H1 (cell line): ENCODE measurements around the gene APOBR. TPM values are rescaled to one million over a fixed set of nuclear protein-coding genes. Genes with fewer than 3 reads are reported as not detected.
A peak's percentile ranks its signal among the peaks of the same experiment; 100 is the strongest.

Source experiments
- CTCF ChIA-PET: fragments of 300-600 bp; sonication (Branson Sonifier 250); formaldehyde crosslinking; loops from one replicate; lab custom pipeline; 2021; ENCODE audit not compliant: partially characterized antibody; lab: Charles Lee
- POLR2A ChIA-PET: fragments of 300-600 bp; sonication (Branson Sonifier 250); formaldehyde crosslinking; loops from one replicate; lab custom pipeline; 2021; ENCODE audit warnings: inconsistent platforms; ENCODE audit not compliant: partially characterized antibody; lab: Charles Lee
- DNase-seq, 2 experiments: peaks; one replicate each; pipeline versions ENCODE4 v3.0.0 to v3.0.0-alpha.2; 2010 to 2022; ENCODE audit warnings: low spot score in 2 of 2, low read depth in 1 of 2, mixed read lengths in 1 of 2
- FAIRE-seq: peaks from 2 replicates; lab custom pipeline; 2011; peaks lifted over from hg19 to GRCh38; lab: Jason Lieb, UNC
- H2AFZ ChIP-seq: 2 replicates; pipeline ENCODE4 v1.8.1; 2012; ENCODE audit warnings: low read length, inconsistent platforms
- H2AK5ac ChIP-seq: 2 replicates; pipeline ENCODE4 v1.6.1; 2013; ENCODE audit warnings: low read depth, low read length
- H2BK120ac ChIP-seq: replicated peaks from 2 replicates; pipeline ENCODE3; 2013; ENCODE audit warnings: low read depth, low read length, inconsistent platforms
- H2BK12ac ChIP-seq: 2 replicates; pipeline ENCODE4 v1.6.1; 2013; ENCODE audit warnings: low read depth, low read length
- H2BK15ac ChIP-seq: 2 replicates; pipeline ENCODE4 v1.6.1; 2013; ENCODE audit warnings: low read length
- H2BK20ac ChIP-seq: 2 replicates; pipeline ENCODE4 v1.6.1; 2013; ENCODE audit warnings: low read length
- H2BK5ac ChIP-seq: 2 replicates; pipeline ENCODE4 v1.6.1; 2013; ENCODE audit warnings: low read depth, low read length
- H3K14ac ChIP-seq: 2 replicates; pipeline ENCODE4 v1.6.1; 2013; ENCODE audit warnings: inconsistent platforms; ENCODE audit not compliant: insufficient read length
- H3K18ac ChIP-seq: 2 replicates; pipeline ENCODE4 v1.6.1; 2013; ENCODE audit warnings: low read length; ENCODE audit errors: extremely low read depth
- H3K23ac ChIP-seq: 2 replicates; pipeline ENCODE4 v1.6.1; 2013; ENCODE audit warnings: inconsistent platforms; ENCODE audit not compliant: insufficient read length
- H3K23me2 ChIP-seq: 2 replicates; pipeline ENCODE4 v1.6.1; 2013; ENCODE audit warnings: low read depth, low read length
- H3K27ac ChIP-seq: 2 replicates; pipeline ENCODE4 v1.6.1; 2011; ENCODE audit warnings: low read depth, low read length, inconsistent platforms
- H3K27me3 ChIP-seq, 4 experiments: replicated peaks in 1 of 4; 1 replicate in 1 of 4; 2 replicates in 3 of 4; pipeline versions ENCODE4 v1.6.1 to v1.8.1; 2011 to 2013; ENCODE audit warnings: low read length in 3 of 4, mild to moderate bottlenecking in 3 of 4, inconsistent platforms in 2 of 4, mixed read lengths in 2 of 4, moderate library complexity in 1 of 4; ENCODE audit not compliant: control insufficient read depth in 3 of 4, insufficient read depth in 3 of 4; ENCODE audit errors: extremely low read depth in 1 of 4
- H3K36me3 ChIP-seq, 4 experiments: 2 replicates each; pipeline versions ENCODE4 v1.6.1 to v1.8.1; 2011 to 2013; ENCODE audit warnings: mild to moderate bottlenecking in 4 of 4, low read length in 3 of 4, moderate library complexity in 2 of 4, control low read depth in 1 of 4, inconsistent platforms in 1 of 4; ENCODE audit not compliant: insufficient read depth in 4 of 4, control insufficient read depth in 2 of 4
- H3K4ac ChIP-seq: replicated peaks from 2 replicates; pipeline ENCODE3; 2013; ENCODE audit warnings: low read length, low read depth, mixed read lengths, inconsistent platforms; ENCODE audit not compliant: insufficient read length
- H3K4me1 ChIP-seq, 4 experiments: replicated peaks in 1 of 4; 1 replicate in 1 of 4; 2 replicates in 3 of 4; pipeline versions ENCODE4 v1.6.1 to v1.8.1; 2011 to 2013; ENCODE audit warnings: low read length in 3 of 4, inconsistent platforms in 2 of 4, mixed read lengths in 1 of 4; ENCODE audit not compliant: insufficient read depth in 4 of 4, control insufficient read depth in 3 of 4
- H3K4me2 ChIP-seq, 2 experiments: 2 replicates each; pipeline versions ENCODE4 v1.6.1 to v1.8.1; 2011 to 2013; ENCODE audit warnings: low read depth in 2 of 2, low read length in 2 of 2, control low read depth in 1 of 2, inconsistent platforms in 1 of 2, mild to moderate bottlenecking in 1 of 2; ENCODE audit not compliant: insufficient read depth in 1 of 2
- H3K4me3 ChIP-seq, 4 experiments: fragments of 200-600, 300-600 bp in 1 of 4; sonication (generic), shearing (Covaris generic), sonication (Bioruptor Twin) in 1 of 4; 2 replicates each; pipeline versions ENCODE4 v1.5.1 to v1.8.1; 2011 to 2016; ENCODE audit warnings: low read length in 4 of 4, low read depth in 3 of 4, control low read depth in 2 of 4, inconsistent platforms in 2 of 4, mild to moderate bottlenecking in 2 of 4, mixed read lengths in 1 of 4, moderate library complexity in 1 of 4; ENCODE audit not compliant: insufficient read depth in 2 of 4; ENCODE audit errors: extremely low read depth in 1 of 4
- H3K56ac ChIP-seq: replicated peaks from 2 replicates; pipeline ENCODE3; 2013; ENCODE audit warnings: low read depth, mild to moderate bottlenecking, mixed read lengths, low read length, inconsistent platforms; ENCODE audit not compliant: insufficient read length
- H3K79me1 ChIP-seq: 2 replicates; pipeline ENCODE4 v1.6.1; 2013; ENCODE audit warnings: low read depth, low read length, control low read depth
- H3K79me2 ChIP-seq, 2 experiments: 2 replicates each; pipeline versions ENCODE4 v1.6.1 to v1.8.1; 2012 to 2013; ENCODE audit warnings: low read length in 2 of 2, mild to moderate bottlenecking in 2 of 2, inconsistent platforms in 1 of 2; ENCODE audit not compliant: insufficient read depth in 2 of 2, control insufficient read depth in 1 of 2
- H3K9ac ChIP-seq, 4 experiments: replicated peaks in 1 of 4; 1 replicate in 1 of 4; 2 replicates in 3 of 4; pipeline versions ENCODE4 v1.6.1 to v1.8.1; 2011 to 2013; ENCODE audit warnings: low read depth in 3 of 4, low read length in 3 of 4, control low read depth in 2 of 4, mild to moderate bottlenecking in 2 of 4, moderate library complexity in 2 of 4, inconsistent platforms in 1 of 4; ENCODE audit errors: extremely low read depth in 1 of 4
- H3K9me3 ChIP-seq, 2 experiments: 2 replicates each; pipeline versions ENCODE4 v1.6.1 to v1.8.1; 2012 to 2013; ENCODE audit warnings: mild to moderate bottlenecking in 2 of 2, moderate library complexity in 2 of 2, control low read depth in 1 of 2, inconsistent platforms in 1 of 2, low read depth in 1 of 2, low read length in 1 of 2, mixed read lengths in 1 of 2; ENCODE audit not compliant: insufficient read depth in 2 of 2
- H4K20me1 ChIP-seq, 2 experiments: replicated peaks in 1 of 2; 2 replicates each; pipeline versions ENCODE3 to v1.8.1; 2011 to 2013; ENCODE audit warnings: inconsistent platforms in 2 of 2, low read length in 2 of 2, mild to moderate bottlenecking in 1 of 2; ENCODE audit not compliant: insufficient read depth in 2 of 2, control insufficient read depth in 1 of 2
- H4K5ac ChIP-seq: 2 replicates; pipeline ENCODE4 v1.6.1; 2013; ENCODE audit warnings: low read length, low read depth, mixed read lengths, inconsistent platforms; ENCODE audit not compliant: insufficient read length
- H4K8ac ChIP-seq: 2 replicates; pipeline ENCODE4 v1.8.0; 2013; ENCODE audit warnings: mild to moderate bottlenecking, moderate library complexity, low read length, inconsistent platforms; ENCODE audit not compliant: insufficient read depth; ENCODE audit errors: extremely low read depth
- H4K91ac ChIP-seq: replicated peaks from 2 replicates; pipeline ENCODE3; 2013; ENCODE audit warnings: low read length, mixed read lengths, inconsistent platforms; ENCODE audit not compliant: insufficient read length
- CEBPB ChIP-seq: IDR thresholded peaks from 2 replicates; pipeline ENCODE4 v1.6.1; 2012; ENCODE audit warnings: low read depth, low read length
- E2F6 ChIP-seq: IDR thresholded peaks from 2 replicates; pipeline ENCODE4 v1.6.1; 2012; ENCODE audit warnings: inconsistent platforms
- JUN ChIP-seq: IDR thresholded peaks from 2 replicates; pipeline ENCODE4 v1.6.1; 2011; ENCODE audit warnings: low read depth, mild to moderate bottlenecking, improper control_type of control experiment, low read length
- KDM4A ChIP-seq: IDR thresholded peaks from one replicate; pipeline ENCODE4 v1.7.1; 2012; ENCODE audit warnings: low read depth, mild to moderate bottlenecking, moderate library complexity, low read length, inconsistent platforms; ENCODE audit not compliant: severe bottlenecking
- MAX ChIP-seq: IDR thresholded peaks from 2 replicates; pipeline ENCODE4 v1.6.1; 2012; ENCODE audit warnings: inconsistent platforms
- RNF2 ChIP-seq: fragments of 200-900, 300-1000 bp; sonication (generic); IDR thresholded peaks from 2 replicates; pipeline ENCODE4 v1.7.1; 2016; ENCODE audit warnings: borderline replicate concordance, low read depth, mild to moderate bottlenecking, antibody characterized with exemption, low read length; ENCODE audit not compliant: poor library complexity, severe bottlenecking; ENCODE audit errors: missing control alignments
- TCF12 ChIP-seq: IDR thresholded peaks from 2 replicates; pipeline ENCODE4 v1.6.1; 2011; ENCODE audit warnings: low read depth, mild to moderate bottlenecking, low read length
- WGBS, 2 experiments: shearing (Covaris generic) in 1 of 2; methylation state at CpG; one replicate each; pipeline versions ENCODE4 v1.1.6 to v1.1.7; 2013 to 2015; ENCODE audit warnings: low lambda C conversion rate in 2 of 2, mixed read lengths in 2 of 2, inconsistent platforms in 1 of 2, low coverage in 1 of 2, missing lambda C conversion rate in 1 of 2; ENCODE audit not compliant: insufficient replicate concordance in 2 of 2, insufficient coverage in 1 of 2, insufficient read length in 1 of 2; ENCODE audit errors: extremely low coverage in 1 of 2, missing lambda C conversion rate in 1 of 2; 5-methylcytosine and 5-hydroxymethylcytosine counted together
- polyA plus RNA-seq, 7 experiments: library from polyadenylated mRNA; depleted of rRNA in 3 of 7; stranded (reverse) in 5 of 7; unstranded in 2 of 7; fragments of >200 nt in 5 of 7; fragments of 200-250 nt in 2 of 7; gene quantifications; 1 replicate in 5 of 7; 2 replicates in 1 of 7; 4 replicates in 1 of 7; pipeline versions ENCODE4 v1.2.1 to v1.2.3, GENCODE V29; 2011 to 2013; ENCODE audit warnings: missing spikeins in 2 of 7, mixed read lengths in 2 of 7
- total RNA-seq: library from RNA; stranded (reverse); fragmentation: NEBNext Ultra II Directional; extraction: Animal tissue kit (Norgen Biotek cat#: 25700); gene quantifications from 2 replicates; pipeline ENCODE4 v1.2.1, GENCODE V29; 2021

Gene APOBR
- total and polyA plus RNA-seq, 2 of the 8 experiments (the other 6 are each of a cell fraction or from before 2014, with no cell fraction given), result not detected

DNA sequence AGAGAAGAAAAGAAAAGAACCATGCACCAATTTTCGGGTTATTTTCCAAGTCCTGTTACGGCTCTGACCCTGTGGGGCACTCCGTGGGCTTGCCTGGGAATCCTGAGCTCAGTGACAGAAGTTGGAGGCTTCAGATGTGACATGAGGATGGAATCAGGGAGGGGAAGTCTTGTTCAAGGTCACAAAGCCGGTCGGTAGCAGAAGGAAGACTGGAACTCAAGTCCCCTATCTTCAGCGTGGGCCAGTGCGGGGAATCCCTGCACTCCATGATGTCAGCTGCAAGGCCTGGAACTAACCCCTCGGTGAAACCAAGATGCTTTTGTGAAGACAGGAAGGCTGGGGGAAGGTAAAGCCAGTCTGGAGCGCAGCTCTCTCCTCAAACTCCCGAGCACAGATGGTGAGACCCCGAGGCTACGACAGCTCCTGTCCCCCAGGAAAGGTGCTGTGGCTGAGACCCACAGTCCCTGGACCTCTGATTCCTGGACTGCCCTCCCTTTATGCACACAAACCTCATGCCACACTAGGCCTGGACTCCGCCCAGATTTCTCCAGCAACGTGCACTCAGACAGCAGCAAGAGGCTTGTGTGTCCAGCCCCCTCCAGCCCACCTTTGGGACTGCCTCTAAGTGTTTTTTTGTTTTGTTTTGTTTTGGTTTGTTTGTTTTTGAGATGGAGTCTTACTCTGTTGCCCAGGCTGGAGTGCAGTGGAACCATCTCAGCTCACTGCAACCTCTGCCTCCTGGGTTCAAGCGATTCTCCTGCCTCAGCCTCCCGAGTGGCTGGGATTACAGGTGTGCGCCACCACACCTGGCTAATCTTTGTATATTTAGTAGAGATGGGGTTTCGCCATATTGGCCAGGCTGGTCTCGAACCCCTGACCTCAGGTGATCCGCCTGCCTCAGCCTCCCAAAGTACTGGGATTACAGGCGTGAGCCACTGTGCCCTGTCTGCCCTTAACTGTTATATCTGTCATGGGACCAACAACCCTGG is 17.7 kb downstream of the APOBR start:
- POLR2A ChIA-PET, result no interaction called here
- no peak for TF ChIP-seq RNF2
- no peak for TF ChIP-seq MAX
- no peak for TF ChIP-seq E2F6
- no peak for TF ChIP-seq JUN
- TF ChIP-seq TCF12, result no peak
- no peak for TF ChIP-seq KDM4A
- no peak for TF ChIP-seq CEBPB
- Histone ChIP-seq H4K5ac (no peak overlapping the region), H3K4me3 (no peak overlapping the region), H2BK120ac (no peak overlapping the region), H2AFZ (peak overlapping the region; percentile 30; the same call in 1 of the 2 replicates), H3K14ac (no peak overlapping the region), H2BK15ac (no peak overlapping the region), H2BK5ac (no peak overlapping the region), H3K27me3 (no peaks in the 10 kb centered on the region), H3K79me2 (no peaks in the 10 kb centered on the region), H3K9ac (no peak overlapping the region), H3K23me2 (0 out of 2 replicates have a peak, but pooled peaks cover under 1% of the 10 kb centered on the region), H3K36me3 (no peaks in the 10 kb centered on the region), H3K56ac (no peak overlapping the region), H2BK20ac (no peak overlapping the region), H3K27ac (no peak overlapping the region), H4K91ac (no peak overlapping the region), H2BK12ac (no peak overlapping the region), H3K9me3 (no peaks in the 10 kb centered on the region), H3K79me1 (no peaks in the 10 kb centered on the region), H3K4me2 (no peak overlapping the region), H3K23ac (no peak overlapping the region), H3K4me1 (no peaks in the 10 kb centered on the region), H2AK5ac (no peak overlapping the region), H4K20me1 (no peaks in the 10 kb centered on the region), H4K8ac (peak overlapping the region; percentile 8; the same call in 1 of the 2 replicates), H3K18ac (no peak overlapping the region), H3K4ac (no peak overlapping the region)
- CTCF ChIA-PET, result interaction anchor here (1.2 kb wide), 2 partner anchors 14 to 104 kb away, joined by 3 to 4 read pairs; no protein-coding TSS in a partner anchor
- DNase-seq (no peak), FAIRE-seq (no peak)
- WGBS, 2 experiments, result 91% methylated on average over 21 of the region's 21 CpGs; no CpG with 5 or more reads in 1 of the 2 experiments
